GM12878 (cell line): ENCODE measurements around the gene EPN1. TPM values are rescaled to one million over a fixed set of nuclear protein-coding genes. Genes with fewer than 3 reads are reported as not detected.

Experiments
- ATAC-seq: fragments of 200-7000 bp; cut with Tn5 transposase; 3 replicates; pipeline ENCODE4 v1.9.1; 2020; ENCODE audit warnings: mild to moderate bottlenecking, moderate library complexity
- BruUV-seq: library from RNA; stranded (reverse); fragments of 400-500 nt; replicated peaks from 2 replicates; lab custom pipeline; 2021; lab: Mats Ljungman, UMichigan
- CTCF ChIA-PET: fragments of 300-600 bp; sonication (Branson Sonifier 250); formaldehyde crosslinking; extraction: SDS; loops from one replicate; lab custom pipeline; 2021; ENCODE audit warnings: inconsistent platforms; lab: Yijun Ruan, JAX
- POLR2A ChIA-PET: fragments of 350-600 bp; formaldehyde crosslinking; extraction: SDS; loops from one replicate; lab custom pipeline; 2021; ENCODE audit warnings: inconsistent platforms; lab: Charles Lee
- RAD21 ChIA-PET: fragments of 300-600 bp; sonication (Branson Sonifier 250); formaldehyde crosslinking; loops from one replicate; lab custom pipeline; 2023; ENCODE audit warnings: antibody characterized with exemption; ENCODE audit not compliant: unreplicated experiment; lab: Charles Lee
- SMC1A ChIA-PET: fragments of 300-600 bp; sonication (Branson Sonifier 250); formaldehyde crosslinking; loops from one replicate; lab custom pipeline; 2023; ENCODE audit not compliant: unreplicated experiment, uncharacterized antibody; lab: Charles Lee
- DNase-seq: peaks from one replicate; pipeline ENCODE4 v3.0.0-alpha.2; 2011; ENCODE audit warnings: low read depth, low spot score
- FAIRE-seq: peaks from 3 replicates; lab custom pipeline; 2011; peaks lifted over from hg19 to GRCh38; lab: Jason Lieb, UNC
- H2AFZ ChIP-seq: 2 replicates; pipeline ENCODE4 v1.6.0; 2011; ENCODE audit warnings: low read depth, low read length, control low read depth; ENCODE audit not compliant: control insufficient read depth
- H3K27ac ChIP-seq: 2 replicates; pipeline ENCODE4 v1.5.1; 2011; ENCODE audit warnings: control low read depth; ENCODE audit not compliant: control insufficient read depth, insufficient read depth
- H3K27me3 ChIP-seq, 2 experiments: replicated peaks in 1 of 2; 2 replicates each; pipeline versions ENCODE4 v1.6.0 to v1.6.1; 2011; ENCODE audit warnings: low read length in 1 of 2; ENCODE audit not compliant: control insufficient read depth in 2 of 2, insufficient read depth in 2 of 2
- H3K36me3 ChIP-seq, 2 experiments: 2 replicates each; pipeline ENCODE4 v1.5.1; 2011; ENCODE audit warnings: low read length in 1 of 2; ENCODE audit not compliant: control insufficient read depth in 2 of 2, insufficient read depth in 2 of 2
- H3K4me1 ChIP-seq: 2 replicates; pipeline ENCODE4 v1.6.1; 2011; ENCODE audit warnings: mild to moderate bottlenecking, low read length, moderate library complexity, mixed read lengths; ENCODE audit not compliant: control insufficient read depth, insufficient read depth
- H3K4me2 ChIP-seq: 2 replicates; pipeline ENCODE4 v1.6.0; 2011; ENCODE audit warnings: control low read depth; ENCODE audit not compliant: control insufficient read depth, insufficient read depth
- H3K4me3 ChIP-seq: fragments of 200-600 bp; sonication (generic); 2 replicates; pipeline ENCODE4 v1.5.1; 2016
- H3K79me2 ChIP-seq: 2 replicates; pipeline ENCODE4 v1.6.0; 2011; ENCODE audit warnings: low read length; ENCODE audit not compliant: control insufficient read depth, insufficient read depth
- H3K9ac ChIP-seq: 2 replicates; pipeline ENCODE4 v1.8.0; 2011; ENCODE audit warnings: low read length, control low read depth, mixed read lengths; ENCODE audit not compliant: control insufficient read depth, insufficient read depth
- H3K9me3 ChIP-seq: replicated peaks from 3 replicates; pipeline ENCODE4 v1.5.1; 2011; ENCODE audit warnings: mild to moderate bottlenecking, low read length; ENCODE audit not compliant: control insufficient read depth, insufficient read depth
- H4K20me1 ChIP-seq: 2 replicates; pipeline ENCODE4 v1.6.0; 2011; ENCODE audit not compliant: control insufficient read depth, insufficient read depth
- NR2C1 ChIP-seq: fragments of 450-650 bp; IDR thresholded peaks from 2 replicates; pipeline ENCODE4 v1.6.1; 2017; ENCODE audit warnings: antibody characterized with exemption, mild to moderate bottlenecking, moderate library complexity
- WGBS: methylation state at CpG from one replicate; pipeline ENCODE4 v1.1.6; 2016; ENCODE audit warnings: low lambda C conversion rate; ENCODE audit not compliant: insufficient replicate concordance, insufficient coverage; ENCODE audit errors: missing lambda C conversion rate; 5-methylcytosine and 5-hydroxymethylcytosine counted together
- in situ Hi-C: fragments of 300-500 bp; cut with MboI; formaldehyde crosslinking; loops from 9 replicates; pipeline ENCODE4 v1.14.3; 2018; ENCODE audit warnings: mixed read lengths
- intact Hi-C: fragments of 100-400 bp; cut with micrococcal nuclease; formaldehyde crosslinking; loops from one replicate; pipeline ENCODE4 v1.14.2; 2022; ENCODE audit not compliant: unreplicated experiment
- polyA plus RNA-seq, 11 experiments: library from polyadenylated mRNA; depleted of rRNA in 4 of 11; unstranded in 6 of 11; stranded (reverse) in 5 of 11; fragments of >200 nt; fragmentation: Nextera tagmentation in 4 of 11; fragmentation: Illumina TruSeq in 1 of 11; extraction: Ambion mirVana in 4 of 11; extraction: Trizol in 1 of 11; gene quantifications; 1 replicate in 1 of 11; 2 replicates in 10 of 11; pipeline versions ENCODE4 v1.2.1 to v1.2.3, GENCODE V29; 2011 to 2016; ENCODE audit warnings: inconsistent platforms in 2 of 11, missing spikeins in 2 of 11, low read depth in 1 of 11
- total RNA-seq, 4 experiments: library from RNA; depleted of rRNA in 3 of 4; stranded (reverse); fragments of >200 nt in 3 of 4; fragmentation: Illumina TruSeq in 1 of 4; extraction: Trizol in 1 of 4; gene quantifications; 2 replicates each; pipeline versions ENCODE4 v1.2.1 to v1.2.3, GENCODE V29; 2013 to 2021
- TF ChIP-seq, protein P1 (sequence below): fragments of 450-650 bp; IDR thresholded peaks from 2 replicates; pipeline ENCODE4 v1.6.1; 2018; ENCODE audit warnings: mild to moderate bottlenecking, low read depth, moderate library complexity; ENCODE audit not compliant: partially characterized antibody
- TF ChIP-seq, protein P2 (sequence below): IDR thresholded peaks from 2 replicates; pipeline ENCODE4 v1.6.1; 2012; ENCODE audit warnings: low read depth, low read length, improper control_type of control experiment

Gene EPN1
- total and polyA plus RNA-seq, 10 of the 15 experiments (the other 5 are each of a cell fraction or from before 2014, with no cell fraction given) = 0.11 to 88.5 (median 10.6) TPM

DNA sequence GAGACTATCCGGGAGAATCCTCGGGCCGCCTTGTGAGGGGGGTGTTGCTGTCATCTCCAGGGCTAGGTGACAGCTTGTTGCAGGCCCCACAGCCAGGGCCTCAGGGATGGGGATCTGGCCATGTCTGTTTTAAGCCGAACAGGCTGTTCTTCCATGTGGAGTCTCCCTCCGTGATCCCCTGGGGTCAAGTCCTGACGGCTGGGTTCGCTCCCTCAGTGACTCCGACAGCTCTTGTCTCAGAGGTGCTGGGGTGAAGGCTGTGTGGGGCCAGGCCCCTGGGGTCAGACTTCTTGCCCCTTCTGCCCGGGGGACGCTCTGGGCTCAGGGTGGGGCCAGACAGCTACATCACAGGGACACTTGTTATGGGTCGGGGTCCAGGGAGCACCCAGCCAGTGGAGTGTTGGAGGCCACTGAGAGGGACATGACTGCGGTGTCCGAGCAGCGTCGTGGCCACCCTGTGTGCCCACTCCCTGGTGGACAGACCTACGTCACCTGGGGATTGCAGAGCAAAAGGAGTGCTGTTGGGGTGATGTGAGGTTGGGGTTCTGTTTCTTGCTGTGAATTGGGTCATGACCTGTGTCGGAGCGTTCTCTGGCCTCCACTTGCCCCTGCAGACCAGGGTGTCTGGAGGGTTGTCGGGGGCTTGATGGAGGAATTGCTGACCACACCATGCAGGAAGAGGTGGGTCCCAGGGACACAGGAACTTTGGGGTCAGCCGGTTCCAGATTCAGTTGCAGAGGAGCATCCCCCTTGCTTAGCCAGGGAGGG, 21.5 kb downstream of the EPN1 start:
- FAIRE-seq (no peak), DNase-seq (no peak), ATAC-seq (no peak)
- H3K79me2 ChIP-seq = no peaks in the 10 kb centered on the region
- H3K4me1 ChIP-seq = no peaks in the 10 kb centered on the region
- peaks cover 8 to 18% of the 10 kb centered on the region in 2 experiments; a peak in 2 of 4 replicates for H3K36me3 ChIP-seq
- H3K9me3 ChIP-seq = no peaks in the 10 kb centered on the region
- H3K4me2 ChIP-seq = no peak overlapping the region
- ChIA-PET CTCF (no interaction called here), POLR2A (no interaction called here), RAD21 (no interaction called here), SMC1A (no interaction called here)
- no peaks in the 10 kb centered on the region for H3K27me3 ChIP-seq
- no TSS peak for BruUV-seq
- H4K20me1 ChIP-seq = no peaks in the 10 kb centered on the region
- in situ Hi-C loops = no loop called here
- 93% methylated on average over 20 of the region's 20 CpGs for WGBS
- no peak overlapping the region for H3K27ac ChIP-seq
- H3K9ac ChIP-seq = no peak overlapping the region
- intact Hi-C loops = no loop called here
- no peak overlapping the region for H3K4me3 ChIP-seq
- no peak overlapping the region for H2AFZ ChIP-seq
- TF ChIP-seq, protein P1, sequence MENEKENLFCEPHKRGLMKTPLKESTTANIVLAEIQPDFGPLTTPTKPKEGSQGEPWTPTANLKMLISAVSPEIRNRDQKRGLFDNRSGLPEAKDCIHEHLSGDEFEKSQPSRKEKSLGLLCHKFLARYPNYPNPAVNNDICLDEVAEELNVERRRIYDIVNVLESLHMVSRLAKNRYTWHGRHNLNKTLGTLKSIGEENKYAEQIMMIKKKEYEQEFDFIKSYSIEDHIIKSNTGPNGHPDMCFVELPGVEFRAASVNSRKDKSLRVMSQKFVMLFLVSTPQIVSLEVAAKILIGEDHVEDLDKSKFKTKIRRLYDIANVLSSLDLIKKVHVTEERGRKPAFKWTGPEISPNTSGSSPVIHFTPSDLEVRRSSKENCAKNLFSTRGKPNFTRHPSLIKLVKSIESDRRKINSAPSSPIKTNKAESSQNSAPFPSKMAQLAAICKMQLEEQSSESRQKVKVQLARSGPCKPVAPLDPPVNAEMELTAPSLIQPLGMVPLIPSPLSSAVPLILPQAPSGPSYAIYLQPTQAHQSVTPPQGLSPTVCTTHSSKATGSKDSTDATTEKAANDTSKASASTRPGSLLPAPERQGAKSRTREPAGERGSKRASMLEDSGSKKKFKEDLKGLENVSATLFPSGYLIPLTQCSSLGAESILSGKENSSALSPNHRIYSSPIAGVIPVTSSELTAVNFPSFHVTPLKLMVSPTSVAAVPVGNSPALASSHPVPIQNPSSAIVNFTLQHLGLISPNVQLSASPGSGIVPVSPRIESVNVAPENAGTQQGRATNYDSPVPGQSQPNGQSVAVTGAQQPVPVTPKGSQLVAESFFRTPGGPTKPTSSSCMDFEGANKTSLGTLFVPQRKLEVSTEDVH = no peak
- no peak for TF ChIP-seq NR2C1
- TF ChIP-seq, protein P2, sequence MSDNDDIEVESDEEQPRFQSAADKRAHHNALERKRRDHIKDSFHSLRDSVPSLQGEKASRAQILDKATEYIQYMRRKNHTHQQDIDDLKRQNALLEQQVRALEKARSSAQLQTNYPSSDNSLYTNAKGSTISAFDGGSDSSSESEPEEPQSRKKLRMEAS = no peak
